Endothelial cell of umbilical vein (primary cell): ENCODE measurements around the gene MYH16. TPM values are rescaled to one million over a fixed set of nuclear protein-coding genes. Genes with fewer than 3 reads are reported as not detected.

ENCODE experiments used
- BruUV-seq: library from RNA; stranded (reverse); fragments of 400-500 nt; replicated peaks from 2 replicates; lab custom pipeline; 2021; lab: Mats Ljungman, UMichigan
- CTCF ChIA-PET: fragments of 300-600, 350-600 bp; sonication (Branson Sonifier 250); formaldehyde crosslinking; loops from one replicate; lab custom pipeline; 2021; ENCODE audit warnings: antibody characterized with exemption, inconsistent platforms; lab: Charles Lee
- POLR2A ChIA-PET: fragments of 300-600, 350-600 bp; sonication (Branson Sonifier 250); formaldehyde crosslinking; loops from one replicate; lab custom pipeline; 2021; ENCODE audit warnings: antibody characterized with exemption, inconsistent platforms; lab: Charles Lee
- DNase-seq: peaks from one replicate; pipeline ENCODE4 v3.0.0-alpha.2; 2011; ENCODE audit warnings: low read depth, low spot score
- FAIRE-seq: peaks from 2 replicates; lab custom pipeline; 2011; peaks lifted over from hg19 to GRCh38; lab: Jason Lieb, UNC
- H2AFZ ChIP-seq: 2 replicates; pipeline ENCODE4 v1.6.0; 2012; ENCODE audit warnings: low read depth, low read length, control low read depth, inconsistent platforms
- H3K27ac ChIP-seq: 2 replicates; pipeline ENCODE4 v1.5.1; 2011; ENCODE audit warnings: low read depth, mild to moderate bottlenecking, control low read depth, low read length, moderate library complexity; ENCODE audit not compliant: insufficient read depth
- H3K27me3 ChIP-seq, 2 experiments: 2 replicates each; pipeline versions ENCODE4 v1.6.0 to v1.6.1; 2011; ENCODE audit warnings: low read length in 2 of 2, mixed read lengths in 1 of 2; ENCODE audit not compliant: control insufficient read depth in 2 of 2, insufficient read depth in 2 of 2
- H3K36me3 ChIP-seq, 2 experiments: 2 replicates in 1 of 2; 3 replicates in 1 of 2; pipeline ENCODE4 v1.5.1; 2011; ENCODE audit warnings: low read length in 2 of 2, mild to moderate bottlenecking in 1 of 2, moderate library complexity in 1 of 2; ENCODE audit not compliant: control insufficient read depth in 2 of 2, insufficient read depth in 2 of 2; ENCODE audit errors: extremely low read depth in 1 of 2
- H3K4me1 ChIP-seq: 3 replicates; pipeline ENCODE4 v1.5.1; 2011; ENCODE audit warnings: mild to moderate bottlenecking, low read length; ENCODE audit not compliant: control insufficient read depth, insufficient read depth; ENCODE audit errors: extremely low read depth
- H3K4me2 ChIP-seq: 2 replicates; pipeline ENCODE4 v1.6.1; 2011; ENCODE audit warnings: low read length, control low read depth, mixed read lengths; ENCODE audit not compliant: insufficient read depth
- H3K4me3 ChIP-seq, 3 experiments: fragments of 200-600 bp in 1 of 3; sonication (generic), shearing (Covaris generic) in 1 of 3; replicated peaks in 1 of 3; 2 replicates each; pipeline ENCODE4 v1.5.1; 2011 to 2016; ENCODE audit warnings: control low read depth in 3 of 3, low read length in 3 of 3, mild to moderate bottlenecking in 2 of 3, inconsistent platforms in 1 of 3, low read depth in 1 of 3, moderate library complexity in 1 of 3; ENCODE audit not compliant: insufficient read depth in 1 of 3
- H3K79me2 ChIP-seq: 2 replicates; pipeline ENCODE4 v1.6.0; 2012; ENCODE audit warnings: low read length, inconsistent platforms; ENCODE audit not compliant: control insufficient read depth, insufficient read depth
- H3K9ac ChIP-seq: replicated peaks from 2 replicates; pipeline ENCODE3; 2011; ENCODE audit warnings: low read length, control low read depth; ENCODE audit not compliant: insufficient read depth; ENCODE audit errors: extremely low read depth
- H3K9me1 ChIP-seq: replicated peaks from 3 replicates; pipeline ENCODE4 v1.6.0; 2011; ENCODE audit warnings: mild to moderate bottlenecking, low read length; ENCODE audit not compliant: control insufficient read depth, insufficient read depth; ENCODE audit errors: extremely low read depth
- H3K9me3 ChIP-seq: replicated peaks from 2 replicates; pipeline ENCODE4 v1.5.1; 2012; ENCODE audit warnings: low read length, inconsistent platforms; ENCODE audit not compliant: control insufficient read depth, insufficient read depth
- H4K20me1 ChIP-seq: replicated peaks from 2 replicates; pipeline ENCODE3; 2011; ENCODE audit warnings: mild to moderate bottlenecking, low read length; ENCODE audit not compliant: control insufficient read depth, insufficient read depth; ENCODE audit errors: extremely low read depth
- CTCF ChIP-seq, 2 donors: IDR thresholded peaks; 1 replicate in 1 of 2; 2 replicates in 1 of 2; pipeline ENCODE4 v1.5.1; 2011; ENCODE audit warnings: low read length in 2 of 2, mild to moderate bottlenecking in 2 of 2, moderate library complexity in 2 of 2, control low read depth in 1 of 2, inconsistent platforms in 1 of 2, low read depth in 1 of 2; ENCODE audit not compliant: insufficient read depth in 1 of 2; ENCODE audit errors: extremely low read depth in 1 of 2
- EZH2 ChIP-seq: IDR thresholded peaks from 2 replicates; pipeline ENCODE4 v1.6.1; 2012; ENCODE audit warnings: borderline replicate concordance, low read depth, mild to moderate bottlenecking, moderate library complexity, low read length, inconsistent platforms; ENCODE audit not compliant: severe bottlenecking
- FOS ChIP-seq: IDR thresholded peaks from 2 replicates; pipeline ENCODE4 v1.6.1; 2011; ENCODE audit warnings: mild to moderate bottlenecking, low read length, moderate library complexity, borderline replicate concordance; ENCODE audit not compliant: insufficient read depth
- GATA2 ChIP-seq: IDR thresholded peaks from 2 replicates; pipeline ENCODE4 v1.7.0; 2011; ENCODE audit warnings: low read depth, mild to moderate bottlenecking, moderate library complexity, mixed read lengths, low read length; ENCODE audit not compliant: insufficient read length, insufficient read depth
- MAX ChIP-seq: IDR thresholded peaks from 2 replicates; pipeline ENCODE4 v1.6.1; 2011; ENCODE audit not compliant: insufficient read depth, insufficient read length
- POLR2A ChIP-seq: IDR thresholded peaks from 2 replicates; pipeline ENCODE4 v1.6.1; 2012; ENCODE audit warnings: low read depth, mild to moderate bottlenecking, control low read depth, low read length
- POLR2AphosphoS5 ChIP-seq: IDR thresholded peaks from 2 replicates; pipeline ENCODE4 v1.6.1; 2012; ENCODE audit warnings: low read depth, mild to moderate bottlenecking, control low read depth, low read length, moderate library complexity; ENCODE audit not compliant: insufficient read depth
- dilution Hi-C: fragments of 300-500 bp; cut with MboI; formaldehyde crosslinking; loops from one replicate; pipeline ENCODE4 v1.15.0; 2019; ENCODE audit warnings: low sequenced_read_pairs; ENCODE audit not compliant: extremely low pct_ligation_motif_present
- intact Hi-C: fragments of 100-400 bp; cut with micrococcal nuclease; formaldehyde crosslinking; loops from one replicate; pipeline ENCODE4 v1.10.0; 2022
- polyA plus RNA-seq, 4 experiments: library from polyadenylated mRNA; depleted of rRNA in 3 of 4; stranded (reverse) in 3 of 4; unstranded in 1 of 4; fragments of >200 nt; gene quantifications; 2 replicates each; pipeline versions ENCODE4 v1.2.1 to v1.2.3, GENCODE V29; 2011 to 2012; ENCODE audit warnings: missing spikeins in 1 of 4
- total RNA-seq: library from RNA; stranded (reverse); gene quantifications from 2 replicates; pipeline ENCODE4 v1.2.3, GENCODE V29; 2021

The MYH16 gene
- total and polyA plus RNA-seq, 2 donors (not counting 3 experiments of a cell fraction or from before 2014, with no cell fraction given): 0.01 to 0.11 TPM

- CTCF ChIA-PET: interaction anchor here (0.6 to 1.5 kb wide), 3 partner anchors 9 to 43 kb away, joined by 3 to 5 read pairs (median 3); no protein-coding TSS in a partner anchor
- intact Hi-C loops: no loop called here
- no peaks in the 10 kb centered on the region for H3K9me1 ChIP-seq
- FAIRE-seq (no peak), DNase-seq (no peak)
- no peak overlapping the region for H3K9ac ChIP-seq
- BruUV-seq: no TSS peak
- POLR2A ChIA-PET: no interaction called here
- H3K9me3 ChIP-seq: no peaks in the 10 kb centered on the region
- no peak for TF ChIP-seq POLR2A
- no peak for TF ChIP-seq CTCF (IDR thresholded peaks at IDR 0.05; ENCODE audit: extremely low read depth in 1 of 2, insufficient read depth in 1 of 2, low read depth in 1 of 2, low read length in 2 of 2)
- no peak for TF ChIP-seq MAX
- TF ChIP-seq GATA2: no peak
- no peak for TF ChIP-seq EZH2
- no peak for TF ChIP-seq POLR2AphosphoS5
- TF ChIP-seq FOS: no peak
- no peaks in the 10 kb centered on the region for H4K20me1 ChIP-seq
- H3K4me3 ChIP-seq: no peak overlapping the region
- no peak overlapping the region for H2AFZ ChIP-seq
- no peaks in the 10 kb centered on the region for H3K4me1 ChIP-seq
- H3K36me3 ChIP-seq: no peaks in the 10 kb centered on the region
- dilution Hi-C loops: no loop called here
- no peak overlapping the region for H3K4me2 ChIP-seq
- H3K27me3 ChIP-seq: peaks cover 4% of the 10 kb centered on the region in 2 experiments
- no peaks in the 10 kb centered on the region for H3K79me2 ChIP-seq
- H3K27ac ChIP-seq: no peak overlapping the region
These were observed 14.1 kb upstream of the MYH16 start for GRCh38 chr7:99258501-99258900.
